NCI-H146 (cell line): ENCODE data around the gene AP1B1.
"Not testable (repeated sequence)": the region's sequence is repeated elsewhere in the genome, so short reads cannot be mapped to it uniquely, and the experiment has no call there.

Experiments
- DNase-seq: peaks from one replicate; lab custom pipeline; 2025; lab: John Stamatoyannopoulos, UW

The AP1B1 gene

DNA sequence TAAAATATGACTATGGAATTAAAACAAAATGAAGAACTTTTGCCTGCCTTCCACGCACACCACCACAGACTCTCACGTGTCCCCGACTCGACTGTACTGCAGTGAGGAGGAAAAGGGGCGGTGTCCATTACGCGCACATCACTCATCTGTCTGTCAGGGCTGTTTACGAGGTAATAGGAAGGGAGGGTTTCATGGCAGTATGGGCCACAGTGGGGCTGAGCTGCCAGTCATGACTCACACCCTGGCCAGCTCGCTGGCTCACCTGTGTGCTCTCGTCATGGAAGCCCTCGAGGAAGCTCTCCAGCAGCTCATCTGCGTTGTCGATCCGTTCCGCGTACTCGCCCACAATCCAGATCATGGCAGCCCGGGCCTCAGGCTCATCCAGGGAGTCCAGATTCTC, 39.4 kb downstream of the AP1B1 start:
- no peak for DNase-seq

DNA sequence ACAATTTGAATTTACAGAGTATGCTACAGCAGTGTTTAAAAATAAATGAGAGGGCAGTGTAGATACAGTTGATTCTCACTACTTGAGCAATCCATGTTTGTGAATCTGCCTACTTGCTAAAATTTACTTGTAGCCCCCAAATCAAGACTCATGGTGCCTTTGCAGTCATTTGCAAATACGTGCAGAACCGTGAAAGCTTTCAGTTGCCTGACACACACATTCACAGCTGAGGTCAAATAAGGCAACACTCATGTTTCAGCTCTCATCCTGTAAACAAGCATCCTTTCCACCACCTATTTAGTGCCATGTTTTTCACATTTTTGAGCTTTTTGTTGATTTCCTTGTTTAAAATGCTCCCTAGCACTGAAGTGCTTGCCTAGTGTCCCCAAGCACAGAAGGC, 40.3 kb downstream of the AP1B1 start:
- no peak for DNase-seq

DNA sequence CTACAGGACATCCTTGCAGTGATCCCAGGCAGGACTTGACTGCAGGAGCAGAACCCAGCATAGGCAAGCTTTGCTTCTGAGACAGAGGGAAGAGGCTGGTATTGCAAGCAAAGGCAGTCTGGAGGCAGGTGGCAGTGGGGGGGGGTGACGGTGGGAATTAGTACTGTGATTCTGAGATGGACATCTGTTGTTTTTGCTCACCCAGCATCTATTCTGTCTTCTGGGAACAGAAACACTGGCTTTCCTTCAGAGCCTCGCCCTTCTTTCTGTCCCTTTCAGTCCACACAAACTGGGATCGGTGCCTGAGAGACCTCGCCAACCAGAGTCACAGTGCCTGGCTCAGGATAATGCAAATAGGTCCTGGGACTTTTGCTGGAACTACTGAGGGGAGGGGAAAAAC, 41.7 kb downstream of the AP1B1 start:
- no peak for DNase-seq

DNA sequence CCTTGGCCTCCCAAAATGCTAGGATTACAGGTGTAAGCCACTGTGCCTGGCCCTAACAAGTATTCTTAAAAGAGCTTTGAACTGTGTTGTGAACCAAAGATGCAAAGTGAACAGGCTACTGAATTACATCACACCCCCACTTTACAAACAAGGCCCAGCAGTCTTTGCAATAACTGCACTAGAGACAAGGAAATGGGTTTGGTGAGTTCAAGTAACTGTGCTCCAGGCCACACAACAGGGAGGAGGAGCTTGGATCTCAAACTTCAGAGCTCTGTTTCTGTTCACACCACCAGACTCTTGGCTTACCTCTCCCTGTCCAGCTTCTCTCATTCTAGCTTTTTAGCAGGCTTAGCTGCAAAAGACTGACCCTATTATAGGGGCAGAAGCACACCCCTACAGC, 42.4 kb downstream of the AP1B1 start:
- DNase-seq = no peak

DNA sequence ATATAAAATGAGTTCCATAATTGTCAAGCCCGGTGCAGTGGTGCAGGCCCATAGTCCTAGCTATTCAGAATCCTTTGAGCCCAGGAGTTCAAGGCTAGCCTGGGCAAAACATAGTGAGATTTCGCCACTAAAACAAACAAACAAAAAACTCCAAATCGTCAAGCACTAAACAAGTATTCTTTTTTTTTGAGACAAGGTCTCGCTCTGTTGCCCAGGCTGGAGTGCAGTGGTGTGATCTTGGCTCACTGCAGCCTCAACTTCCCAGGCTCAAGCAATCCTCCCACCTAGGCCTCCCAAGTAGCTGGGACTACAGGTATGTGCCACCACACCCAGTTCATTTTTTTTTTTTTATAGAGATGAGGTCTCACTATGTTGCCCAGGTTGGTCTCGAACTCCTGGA, 43.5 kb downstream of the AP1B1 start:
- not testable (repeated sequence) for DNase-seq

DNA sequence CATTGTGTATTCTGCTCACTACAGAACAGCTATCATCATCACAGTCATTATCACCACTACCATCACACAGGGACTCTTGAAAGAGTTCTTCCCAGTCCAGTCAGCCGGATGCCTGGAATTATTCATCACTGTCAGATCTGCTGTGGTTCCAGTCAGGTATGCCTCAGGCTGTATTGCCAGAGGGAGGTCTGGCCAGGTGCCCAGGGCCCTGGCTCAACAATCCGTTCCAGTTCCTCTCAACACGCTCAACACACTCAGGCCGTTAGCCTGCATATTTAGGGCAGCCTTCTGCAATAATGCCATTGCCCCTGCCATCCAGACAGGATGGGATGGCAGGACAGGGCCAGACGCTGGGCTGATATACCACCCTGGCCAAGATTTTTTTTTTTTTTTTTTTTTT, 44.2 kb downstream of the AP1B1 start:
- peak; percentile 90 for DNase-seq

DNA sequence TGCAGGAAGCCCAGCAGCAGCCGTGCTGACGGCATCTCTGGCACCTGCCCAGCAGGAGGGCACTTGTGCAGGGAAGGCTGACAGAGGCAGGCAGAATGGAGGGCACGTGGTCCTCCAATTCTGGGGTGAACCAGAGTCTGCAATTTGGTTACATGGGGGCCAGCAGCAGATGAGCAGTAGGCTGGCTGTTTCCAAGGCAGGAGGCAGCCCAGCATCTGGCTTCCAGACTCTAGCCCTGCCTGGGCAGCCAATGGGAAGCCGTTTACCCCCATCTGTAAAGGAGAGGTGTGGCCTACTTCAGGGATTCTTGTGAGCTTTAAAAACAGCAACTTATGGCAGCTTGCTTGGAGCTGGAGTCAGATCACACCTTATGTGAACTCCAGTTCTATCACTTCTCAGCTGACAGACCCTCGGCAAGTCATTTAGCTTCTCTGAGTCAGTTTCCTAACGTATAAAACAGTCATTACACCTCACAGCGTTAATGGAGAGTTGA, 45.0 kb downstream of the AP1B1 start:
- no peak for DNase-seq

DNA sequence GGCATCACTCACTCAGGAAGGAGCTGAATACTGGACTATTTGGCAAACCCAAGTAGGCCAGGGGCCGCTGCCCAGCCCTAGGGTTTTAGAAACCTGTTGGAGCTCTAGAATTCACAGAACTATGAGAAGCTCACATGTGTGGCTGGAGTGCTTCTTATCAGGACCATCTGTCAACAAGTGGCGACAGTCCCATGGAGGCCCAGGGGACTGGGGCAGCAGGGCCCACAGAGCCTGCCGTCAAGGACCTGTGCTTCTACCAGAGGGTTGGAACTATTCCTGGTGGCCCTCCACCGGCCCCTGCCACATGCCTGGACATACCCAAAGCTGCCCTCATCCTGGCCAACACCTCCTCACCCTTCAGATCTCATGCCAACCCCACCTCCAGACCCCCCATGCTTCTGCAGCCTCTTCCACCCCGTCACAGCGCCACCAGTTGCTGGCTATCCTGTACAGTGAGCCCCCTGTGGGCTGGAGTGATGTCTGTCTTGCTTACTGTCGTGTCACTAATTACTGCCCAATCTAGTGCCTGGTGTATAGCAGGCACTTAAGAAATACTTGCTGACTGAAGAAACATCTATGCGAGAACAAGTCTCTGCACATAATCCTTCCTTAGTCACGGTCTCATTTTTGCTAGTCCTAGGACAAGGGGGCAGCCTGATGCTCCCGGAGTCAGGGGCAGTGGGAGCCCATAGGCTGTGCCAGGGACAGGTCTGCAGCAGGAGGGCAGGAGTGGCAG, 45.6 kb downstream of the AP1B1 start:
- no peak for DNase-seq

DNA sequence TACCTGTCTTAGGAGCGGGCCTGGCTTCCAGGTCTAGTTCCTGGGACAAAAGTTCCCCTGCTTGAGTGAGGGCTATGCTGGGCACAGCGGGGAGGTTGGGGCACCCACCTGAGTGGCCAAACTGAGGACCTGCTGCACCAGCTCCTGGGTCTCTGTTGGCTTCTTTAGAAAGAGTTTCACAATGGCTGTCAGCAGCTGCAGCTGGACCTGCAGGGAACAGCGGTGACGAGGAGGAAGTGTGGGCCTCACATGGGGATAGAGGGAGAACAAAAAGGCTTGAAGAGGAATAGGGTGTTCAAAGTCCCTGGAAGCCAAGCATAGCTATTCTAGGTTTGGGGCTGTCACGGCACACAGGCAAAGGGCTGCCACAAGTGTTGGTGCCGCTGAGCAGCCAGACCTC, 46.2 kb downstream of the AP1B1 start:
- no peak for DNase-seq

DNA sequence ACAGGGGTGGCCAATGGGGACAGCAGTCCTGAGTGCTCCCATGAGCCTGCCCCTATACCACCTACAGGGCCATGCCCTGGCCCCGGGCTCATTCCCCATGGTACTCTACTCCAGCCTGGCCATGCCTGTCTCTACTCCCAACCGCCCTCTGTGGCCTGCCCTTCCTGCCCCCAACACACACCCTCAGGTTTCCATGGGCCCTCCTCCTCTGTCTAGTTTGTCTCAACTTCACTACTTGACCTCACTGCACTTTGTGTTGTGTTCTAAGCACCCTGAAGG, 46.6 kb downstream of the AP1B1 start:
- DNase-seq = no peak

DNA sequence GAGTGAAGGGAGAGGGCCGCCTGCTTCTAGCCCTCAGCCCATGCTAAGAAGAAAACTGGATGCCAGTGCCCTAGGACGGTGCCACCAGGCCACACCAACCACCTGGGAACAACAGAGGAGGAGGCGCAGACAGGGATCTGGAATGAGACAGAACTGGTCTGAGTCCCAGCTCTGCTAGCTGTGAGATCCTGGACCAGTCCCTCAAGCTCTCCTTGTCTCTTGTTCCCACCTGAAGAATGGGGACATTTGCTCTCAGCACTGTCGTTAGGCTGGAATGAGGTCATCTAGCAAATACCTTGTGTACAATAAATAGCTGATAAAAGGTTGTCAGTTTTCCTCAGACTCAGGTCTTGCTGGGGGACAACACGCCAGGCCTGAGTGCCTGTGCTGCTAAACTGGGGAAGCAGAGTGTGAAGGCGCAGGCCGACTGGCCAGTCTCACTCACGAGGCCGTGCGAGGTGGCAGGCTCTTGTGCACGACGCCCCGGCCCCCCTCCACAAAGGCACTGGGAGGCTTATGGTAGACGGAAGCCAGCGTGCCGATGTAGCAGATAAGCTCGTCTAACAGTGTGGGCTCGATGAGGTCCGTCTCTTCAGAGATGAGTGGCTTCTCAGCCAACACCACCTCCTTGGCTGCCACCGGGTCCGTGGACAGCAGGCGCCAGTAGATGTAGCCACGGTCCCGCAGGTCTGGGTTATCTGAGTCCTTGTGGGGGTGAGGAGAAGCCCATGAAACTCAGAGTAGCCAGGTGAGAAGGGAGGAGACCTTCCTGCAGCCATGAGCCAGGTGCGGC, 47.1 kb downstream of the AP1B1 start:
- DNase-seq = no peak

DNA sequence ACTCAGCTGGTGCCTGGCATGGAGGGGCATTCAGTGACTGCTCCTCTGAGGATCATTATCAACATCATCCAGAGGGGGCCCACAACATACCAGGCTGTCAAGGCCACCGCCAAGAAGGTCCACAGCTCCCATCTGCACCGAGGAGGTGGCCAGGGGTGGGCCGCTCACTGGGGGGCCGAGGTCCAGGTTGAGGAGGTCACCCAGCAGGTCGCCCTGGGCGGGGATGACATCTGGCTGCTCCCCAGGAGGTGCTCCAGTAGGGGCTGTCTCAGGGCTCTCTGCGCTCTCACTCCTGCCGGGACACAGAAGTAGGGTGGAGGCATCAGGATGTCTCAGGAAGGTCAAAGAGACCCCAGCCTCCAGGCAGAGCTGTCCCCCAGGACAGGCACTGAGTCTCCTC, 47.8 kb downstream of the AP1B1 start:
- no peak for DNase-seq

DNA sequence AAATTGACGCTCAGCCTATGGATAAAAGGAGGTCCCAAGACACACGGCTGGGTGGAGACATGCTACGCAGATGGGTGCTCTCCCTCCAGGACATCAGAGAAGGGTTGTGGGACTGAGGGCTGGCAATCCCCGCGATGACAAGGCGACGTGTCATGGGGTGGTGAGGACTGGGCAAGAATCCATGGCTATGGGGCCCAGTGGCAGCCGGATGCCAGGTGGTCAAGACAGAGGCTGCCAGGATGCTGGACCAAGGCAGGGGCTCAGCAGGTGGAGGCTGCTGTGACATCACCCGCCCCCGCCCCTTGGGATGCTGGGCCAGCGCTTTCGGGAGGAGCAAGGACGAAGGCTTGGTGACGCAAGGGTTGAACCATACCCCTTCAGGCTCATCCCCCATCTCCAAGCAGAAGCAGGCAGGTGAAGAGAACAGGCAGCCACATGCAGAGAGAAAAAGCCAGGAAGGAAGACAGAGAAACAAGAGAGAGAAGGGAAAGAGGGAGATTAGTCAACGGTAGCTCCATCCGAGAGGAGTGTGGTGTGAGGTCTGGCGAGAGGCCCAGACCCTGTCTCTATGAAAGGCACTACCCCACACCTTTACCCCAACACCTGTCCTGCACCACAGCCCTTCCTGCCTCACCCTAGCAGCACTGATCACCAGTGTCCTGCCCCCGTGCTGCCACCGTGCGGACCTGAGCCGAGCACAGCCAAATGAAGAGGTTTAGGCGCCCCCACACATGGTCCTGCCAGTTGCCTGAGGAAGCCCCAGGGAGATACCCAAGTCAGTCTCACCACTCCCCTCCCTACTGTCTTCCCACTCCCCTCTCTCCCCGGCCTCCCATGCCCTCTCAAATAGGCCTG, 48.8 kb downstream of the AP1B1 start:
- DNase-seq = no peak

DNA sequence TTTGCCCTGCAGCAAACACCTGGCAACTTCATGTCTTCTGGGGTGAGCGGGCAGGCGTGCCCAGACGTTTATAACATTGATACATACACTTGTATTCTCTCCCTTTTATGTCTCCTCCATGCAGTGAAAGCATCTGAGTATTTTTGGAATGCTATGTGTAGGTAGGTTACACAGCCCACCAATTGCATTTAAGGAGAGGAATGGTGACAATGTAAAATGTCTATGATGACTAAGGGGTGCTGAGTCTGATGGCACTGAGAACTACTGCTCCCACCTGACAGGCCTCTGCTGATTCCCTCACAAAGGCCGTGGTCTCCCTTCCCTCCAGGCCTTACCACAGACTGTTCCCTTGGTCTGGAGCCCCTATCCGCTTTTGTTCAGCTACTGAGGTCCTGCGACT, 50.0 kb downstream of the AP1B1 start:
- DNase-seq = no peak

DNA sequence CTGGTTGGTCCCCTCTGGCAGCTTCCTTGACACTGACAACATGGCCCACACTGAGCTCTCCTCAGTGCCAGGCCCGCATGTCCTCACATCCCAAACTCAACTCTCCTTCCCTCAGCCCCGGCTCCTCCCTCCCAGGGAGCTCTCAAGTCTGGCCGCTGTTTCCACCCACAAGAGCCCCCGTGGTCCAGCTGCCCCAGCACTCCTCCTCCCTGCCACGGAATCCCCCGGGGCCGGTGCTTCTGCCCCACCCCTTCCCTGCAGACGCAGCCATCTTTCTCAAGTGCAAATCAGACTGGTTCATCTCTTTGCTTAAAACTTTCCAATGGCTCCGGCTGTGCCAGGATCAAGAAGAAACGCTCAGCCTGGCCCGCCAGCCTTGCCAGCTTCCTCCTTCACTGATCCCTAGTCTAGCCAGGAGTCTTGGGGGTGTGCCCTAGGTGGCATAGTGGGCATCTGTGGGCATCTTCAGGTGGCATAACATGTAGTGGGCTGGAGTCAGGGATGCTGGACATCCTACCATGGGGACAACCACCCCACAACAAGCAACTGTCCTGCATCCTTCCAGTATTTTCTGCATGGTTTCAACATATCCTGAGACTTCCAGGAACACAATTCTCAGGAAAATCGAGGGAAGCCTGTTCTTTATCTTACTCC, 50.6 kb downstream of the AP1B1 start:
- DNase-seq = no peak

DNA sequence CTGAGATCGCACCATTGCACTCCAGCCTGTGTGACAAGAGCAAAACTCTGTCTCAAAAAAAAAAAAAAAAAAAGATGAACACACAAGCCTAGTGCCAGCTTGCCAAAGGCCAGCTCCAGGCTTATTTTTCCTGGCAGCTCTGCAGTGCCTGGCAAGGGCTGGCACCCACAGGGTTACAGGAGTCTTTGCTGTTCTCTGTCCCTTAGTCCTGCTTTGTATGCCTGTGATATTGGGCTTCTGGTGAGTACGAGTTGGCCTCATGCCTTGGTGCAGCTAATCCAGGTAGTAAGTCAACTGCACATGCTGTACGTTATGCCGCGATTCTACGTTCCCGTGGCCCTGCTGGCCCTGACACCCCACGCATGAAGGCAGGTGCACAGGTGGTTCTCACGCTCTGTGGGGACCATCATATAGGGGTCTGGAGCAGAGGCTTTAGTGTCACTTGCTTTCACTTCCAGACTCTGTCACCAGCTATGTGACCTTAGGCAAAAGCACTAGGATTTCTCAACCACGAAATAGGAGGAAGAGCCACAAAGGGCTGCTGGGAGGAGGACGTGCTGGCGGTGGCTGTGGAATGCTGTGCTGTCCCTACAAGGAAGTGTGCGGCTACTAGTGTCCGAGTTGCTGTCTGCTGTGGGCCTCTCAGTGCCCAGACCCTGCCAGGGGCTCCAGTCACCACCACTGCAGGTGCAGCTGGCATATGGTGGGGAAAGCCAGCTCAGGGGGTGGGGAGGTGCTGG, 51.4 kb downstream of the AP1B1 start:
- DNase-seq = no peak

DNA sequence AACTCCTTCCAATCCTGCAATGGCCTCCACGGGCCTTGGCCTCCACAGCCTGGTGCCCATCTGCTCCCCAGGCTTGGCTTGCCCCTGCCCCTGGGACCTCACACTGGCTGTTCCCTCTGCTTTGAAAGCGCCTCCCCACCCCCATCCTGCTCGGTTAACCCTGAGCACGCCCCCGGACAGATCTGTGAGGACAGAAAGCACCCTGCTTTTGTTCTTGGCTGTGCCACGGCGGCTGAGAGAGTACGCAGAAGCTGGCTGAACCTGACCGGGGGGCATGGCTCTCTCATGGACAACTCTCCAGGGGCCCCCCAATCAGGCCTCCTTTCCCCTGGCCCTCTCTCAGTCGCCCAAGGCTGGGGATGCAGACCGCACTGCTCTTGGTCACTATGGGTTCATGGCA, 52.7 kb downstream of the AP1B1 start:
- no peak for DNase-seq

DNA sequence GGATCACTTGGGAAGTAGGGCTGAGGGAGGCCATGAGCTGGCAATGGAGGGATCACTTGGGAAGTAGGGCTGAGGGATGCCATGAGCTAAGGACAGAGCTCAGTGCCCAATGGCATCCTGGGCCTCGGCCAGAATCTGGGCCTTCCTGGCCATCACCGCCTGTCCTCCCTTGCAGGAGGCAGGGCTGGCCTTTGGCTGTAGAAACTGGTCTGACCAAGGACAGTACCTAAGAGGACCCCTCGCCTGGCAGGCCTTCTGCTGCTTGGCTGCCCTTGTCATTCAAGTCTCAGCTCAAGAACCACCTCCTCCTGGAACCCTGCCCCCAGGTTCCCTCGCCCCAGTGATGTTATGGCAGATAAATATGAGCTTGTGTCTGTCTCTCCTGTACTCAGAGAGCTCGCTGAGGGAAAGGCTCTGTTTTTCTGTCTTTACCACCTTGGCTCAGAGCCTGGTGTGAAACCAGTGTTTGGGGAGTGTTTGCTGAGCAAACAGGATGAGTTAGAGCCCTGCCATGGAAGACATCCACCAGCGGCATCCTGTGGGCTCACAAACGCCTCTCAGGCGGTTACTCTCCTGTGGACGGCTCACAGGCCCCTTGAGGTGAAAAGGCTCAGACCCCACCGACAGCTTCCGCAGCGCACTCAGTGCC, 53.5 kb downstream of the AP1B1 start:
- DNase-seq = no peak

DNA sequence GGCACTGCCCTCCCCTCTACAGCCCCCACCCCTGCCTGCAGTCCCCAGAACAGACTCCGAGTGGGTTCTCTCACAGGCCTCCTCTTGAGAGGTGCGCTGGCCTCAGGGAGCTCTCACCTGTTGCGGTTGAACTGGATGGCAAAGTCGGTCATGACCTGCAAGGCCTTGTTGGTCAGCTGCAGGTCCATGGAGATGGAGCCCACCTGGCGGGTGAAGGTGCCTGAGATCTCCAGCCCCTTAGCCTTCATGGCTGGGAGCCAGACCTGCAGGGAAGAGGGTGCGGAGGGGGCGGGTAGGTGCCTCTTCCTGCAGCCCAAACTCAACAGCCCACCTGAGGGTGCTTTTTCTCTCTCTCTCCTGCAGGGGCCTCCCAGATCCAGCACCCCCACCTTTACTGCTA, 54.2 kb downstream of the AP1B1 start:
- no peak for DNase-seq

DNA sequence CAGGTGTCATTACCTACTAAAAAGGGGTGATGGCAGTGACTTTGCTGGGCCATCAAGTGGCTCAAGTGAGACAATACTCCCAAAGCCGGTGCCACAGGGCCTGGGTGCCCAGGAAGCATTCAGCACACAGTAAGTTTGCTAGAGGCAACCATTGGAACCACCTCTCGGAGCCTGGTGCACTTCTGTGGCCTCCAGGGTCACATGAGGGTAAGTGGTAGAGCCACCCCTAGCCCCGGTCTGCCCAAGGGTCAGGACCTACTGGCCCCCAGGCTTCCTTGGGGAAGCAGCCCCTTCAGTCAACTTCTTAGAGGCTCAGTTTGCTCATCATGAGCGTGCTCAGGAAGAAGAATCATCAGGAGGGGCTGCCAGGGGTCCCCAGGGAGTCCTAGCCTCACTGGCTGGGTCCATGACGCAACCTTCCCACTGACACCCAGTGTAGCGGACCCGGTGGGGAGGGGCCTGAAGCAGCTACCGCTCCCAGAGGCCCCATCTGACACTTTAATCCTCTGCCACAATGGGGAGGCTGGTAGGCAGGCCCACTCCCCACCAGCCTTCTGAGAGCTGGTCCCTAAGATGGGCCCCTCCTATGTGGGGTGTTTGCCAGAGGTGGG, 55.4 kb downstream of the AP1B1 start:
- no peak for DNase-seq
